Activated CD4-positive, alpha-beta T cell treated with anti-CD3 and anti-CD28 coated beads, Interleukin-2, Interleukin-4, amounts not matched to agents 100 ng/mL and 50 ng/mL, durations not matched to agents 16 hours and 8 hours (primary cell): Measurements from ENCODE around the gene STAT4.

Experiments
- DNase-seq: peaks from one replicate; pipeline ENCODE4 v3.0.0-alpha.2; 2020; ENCODE audit warnings: low spot score

The STAT4 gene

DNA sequence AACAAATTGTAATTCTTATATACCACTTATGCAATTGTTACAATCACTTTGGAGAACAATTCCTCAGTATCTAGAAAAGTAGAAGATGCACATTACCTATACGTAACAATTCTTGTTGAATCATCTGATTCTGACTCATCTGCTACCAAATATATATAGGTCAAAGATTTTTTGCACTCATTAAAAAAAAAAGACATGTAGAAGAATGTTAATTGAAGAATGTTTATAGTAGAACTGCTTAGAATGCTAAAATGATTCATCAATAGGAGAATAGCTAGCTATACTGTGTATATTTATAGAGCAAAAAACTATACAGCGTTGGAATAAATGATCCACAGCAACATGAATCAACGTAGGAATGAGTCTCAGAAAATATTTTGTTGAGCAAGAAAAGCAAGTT, 107.4 kb downstream of the STAT4 start:
- DNase-seq: no peak

- no peak for DNase-seq
Measured at GRCh38 chr2:191041418-191042161, 109.2 kb downstream of the STAT4 start.

DNA sequence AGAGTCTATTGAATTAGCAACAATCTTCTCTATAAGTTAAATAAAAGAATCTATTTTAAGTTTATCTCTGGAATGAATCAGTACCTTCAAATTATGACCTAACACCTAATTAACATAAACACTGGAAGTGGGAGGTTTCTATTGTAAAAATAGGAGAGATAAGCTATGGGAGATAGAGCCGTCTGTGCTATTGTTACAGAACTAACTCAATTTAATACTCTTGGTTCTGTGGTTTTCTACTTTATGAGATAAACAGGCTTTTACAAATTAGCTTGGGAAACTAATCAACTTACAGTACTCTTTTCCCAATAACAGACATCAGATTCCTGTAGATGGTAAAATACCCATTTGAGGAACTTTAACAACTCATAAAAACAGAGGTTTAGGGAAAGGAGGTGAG, 111.2 kb downstream of the STAT4 start:
- no peak for DNase-seq

DNA sequence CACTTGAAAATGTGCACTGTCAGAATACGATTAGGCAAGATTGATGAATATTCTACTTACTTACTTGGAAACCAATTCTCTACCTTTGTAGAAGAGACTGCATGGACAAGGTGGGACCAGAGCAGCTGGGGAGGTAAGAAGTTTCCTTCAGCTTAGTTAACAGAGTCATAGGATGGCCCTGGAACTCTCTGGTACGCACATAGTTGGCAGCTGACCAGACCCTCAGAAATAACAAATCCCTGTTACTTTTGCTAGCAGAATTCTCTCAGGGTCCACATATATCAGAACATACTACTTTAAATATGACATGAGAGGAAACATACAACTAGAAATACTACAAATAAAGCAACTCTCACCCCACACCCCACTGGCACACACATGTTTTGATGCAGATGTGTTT, 112.1 kb downstream of the STAT4 start:
- DNase-seq: no peak

DNA sequence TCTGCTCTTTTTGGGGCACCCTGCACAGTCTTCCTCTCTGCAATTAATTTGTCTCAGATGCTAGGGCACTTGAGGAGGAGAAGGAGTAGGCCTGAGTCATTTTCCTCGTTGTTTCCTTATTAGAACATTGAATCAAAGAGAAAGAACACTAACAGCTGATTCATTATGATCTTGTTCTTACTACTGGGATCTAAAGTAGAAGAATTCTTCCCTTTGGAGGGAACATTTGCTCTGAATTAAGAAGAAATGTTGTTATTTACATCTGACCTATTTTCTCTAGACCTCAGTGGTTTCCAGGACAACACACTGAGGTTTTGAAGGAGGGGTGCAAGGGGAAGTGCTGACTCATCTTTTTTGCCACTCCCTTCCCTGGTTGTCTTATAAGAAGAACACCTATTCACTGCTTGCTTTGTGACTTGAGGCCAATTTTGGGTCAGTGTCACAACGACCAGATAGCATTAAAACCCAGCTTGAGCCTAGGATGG, 112.5 kb downstream of the STAT4 start:
- peak; percentile 79 for DNase-seq

DNA sequence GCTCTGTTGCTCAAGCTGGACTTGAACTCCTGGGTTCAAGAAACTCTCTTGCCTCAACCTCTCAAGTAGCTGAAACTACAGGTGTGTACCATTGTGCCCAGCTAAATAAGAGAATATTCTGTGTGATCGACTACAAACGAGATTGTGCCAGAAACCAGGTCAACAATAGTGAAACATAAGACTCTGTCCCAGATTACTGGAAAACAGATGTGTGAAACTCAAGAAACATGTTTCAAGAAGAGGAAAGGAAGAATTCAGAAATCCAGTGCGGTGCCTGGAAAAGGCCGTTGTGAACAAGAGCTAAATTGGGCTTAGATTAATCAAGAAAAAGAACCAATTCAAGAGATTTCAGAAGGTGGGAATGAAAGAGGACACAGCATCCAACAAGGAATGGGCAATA, 113.4 kb downstream of the STAT4 start:
- no peak for DNase-seq

DNA sequence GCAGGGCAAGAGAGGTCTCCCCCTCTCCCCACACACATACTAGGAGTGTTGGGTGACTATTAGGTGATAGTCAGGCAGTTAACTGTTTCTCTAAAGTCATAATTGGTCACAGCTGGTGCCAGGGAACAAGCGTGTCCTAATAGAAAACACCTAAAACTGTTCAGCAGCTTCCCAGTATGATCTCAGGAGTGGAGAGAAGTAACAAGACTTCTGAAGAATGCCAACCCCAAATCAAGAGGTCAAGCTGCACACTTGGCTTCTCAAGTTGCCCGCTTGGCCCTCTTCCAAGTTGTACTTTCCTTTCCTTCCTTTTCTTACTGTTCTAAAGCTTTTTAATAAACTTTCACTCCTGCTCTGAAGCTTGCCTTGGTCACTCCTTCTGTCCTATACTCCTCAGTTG, 114.4 kb downstream of the STAT4 start:
- no peak for DNase-seq

DNA sequence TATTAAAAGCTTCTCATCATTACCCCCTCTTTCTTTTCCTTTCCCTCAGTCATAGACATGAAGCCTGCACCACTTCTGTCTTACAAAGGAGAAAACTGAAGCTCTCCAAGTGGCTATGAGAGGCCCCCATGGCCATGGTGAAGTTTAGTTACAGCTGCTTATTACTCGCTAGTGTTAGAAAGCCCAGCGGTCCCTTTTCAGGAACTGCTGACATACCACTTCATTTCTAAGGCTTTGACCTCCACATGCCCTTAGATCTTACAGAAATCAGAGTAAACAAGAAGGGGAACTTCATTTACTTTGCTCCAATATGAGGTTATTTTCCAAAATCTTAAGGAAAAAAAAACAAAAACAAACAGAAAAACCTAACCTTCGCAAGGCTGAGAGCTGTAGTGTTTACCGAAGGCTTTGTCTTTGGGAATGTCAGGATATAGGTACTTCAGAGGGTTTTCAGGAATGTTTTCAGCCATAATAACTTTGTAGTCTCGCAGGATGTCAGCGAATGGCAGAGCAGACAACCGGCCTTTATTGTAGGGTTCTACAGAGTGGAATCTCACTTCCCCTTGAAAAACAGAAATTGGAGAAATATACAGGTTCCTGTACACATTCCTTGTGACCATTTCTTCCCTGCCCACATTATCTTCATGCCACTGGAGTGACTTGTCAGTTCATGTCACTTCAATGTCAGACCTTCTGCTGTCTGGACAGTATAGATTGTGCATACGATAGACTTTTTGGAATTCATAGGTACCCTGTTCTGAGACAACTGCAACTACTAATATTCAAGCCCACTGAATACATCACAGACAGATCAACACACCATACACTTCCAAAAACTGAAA, 118.0 kb downstream of the STAT4 start:
- no peak for DNase-seq

GRCh38 chr2:191031256-191031655, 119.5 kb downstream of the STAT4 start:
- DNase-seq: no peak

DNA sequence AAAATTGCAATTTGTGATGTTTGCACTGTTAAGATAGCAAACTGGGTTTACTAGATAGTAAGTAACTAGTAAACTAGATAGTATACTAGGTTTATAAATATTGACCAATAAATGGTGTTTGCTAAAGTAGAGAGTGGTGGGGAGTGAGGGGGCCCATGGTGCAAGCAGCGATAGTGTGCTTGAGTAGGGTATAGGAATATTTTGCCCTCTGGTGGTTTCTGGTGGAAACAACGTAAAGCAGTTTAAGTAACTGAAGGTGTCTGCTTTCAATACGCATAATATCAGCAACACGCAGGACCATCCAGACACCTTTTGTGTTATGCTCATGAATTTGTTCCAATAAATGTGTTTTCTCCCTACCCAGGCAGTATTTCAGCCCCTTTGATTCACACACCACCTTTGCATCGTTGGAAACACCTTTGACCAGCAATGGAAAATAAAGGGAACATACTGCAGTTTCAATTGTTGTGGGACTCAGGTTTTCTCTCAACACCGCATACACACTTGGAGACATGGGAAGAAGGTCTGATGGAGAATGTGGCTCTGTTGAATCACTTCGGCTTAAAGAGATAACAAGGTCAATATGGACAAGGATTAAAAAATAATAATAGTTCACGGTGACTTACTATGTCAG, 120.2 kb downstream of the STAT4 start:
- DNase-seq: peak; percentile 76

DNA sequence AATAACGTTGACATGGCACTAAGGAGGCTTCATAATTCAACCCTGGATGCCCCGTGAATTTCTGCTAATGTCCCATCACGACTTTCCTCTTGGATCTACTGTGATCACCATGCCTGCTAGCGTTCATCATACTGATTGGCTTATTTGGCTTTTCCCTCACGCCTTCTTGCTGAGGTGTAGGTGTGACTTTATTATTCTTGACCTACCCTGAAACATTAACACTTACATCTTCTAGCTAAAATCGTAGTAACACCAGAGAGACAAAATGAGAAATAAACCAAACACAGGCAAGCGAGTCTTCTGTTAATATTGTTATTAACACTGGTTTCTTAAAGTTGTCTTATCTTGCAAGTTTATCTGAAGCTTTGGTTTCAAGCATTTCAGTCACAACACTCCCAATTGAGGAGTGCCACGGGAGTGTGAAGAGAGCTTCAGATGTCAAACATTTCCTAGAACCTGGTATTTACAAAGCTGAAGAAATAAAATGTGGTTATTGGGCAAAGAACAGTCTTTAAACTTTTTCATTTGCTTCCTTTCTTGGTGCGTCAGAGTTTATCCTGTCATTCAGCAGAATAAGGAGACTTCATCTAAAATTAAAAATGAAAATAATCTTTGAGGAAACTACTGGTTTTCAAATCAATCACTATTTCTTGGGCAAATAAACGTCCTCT, 121.4 kb downstream of the STAT4 start:
- DNase-seq: peak; percentile 66

DNA sequence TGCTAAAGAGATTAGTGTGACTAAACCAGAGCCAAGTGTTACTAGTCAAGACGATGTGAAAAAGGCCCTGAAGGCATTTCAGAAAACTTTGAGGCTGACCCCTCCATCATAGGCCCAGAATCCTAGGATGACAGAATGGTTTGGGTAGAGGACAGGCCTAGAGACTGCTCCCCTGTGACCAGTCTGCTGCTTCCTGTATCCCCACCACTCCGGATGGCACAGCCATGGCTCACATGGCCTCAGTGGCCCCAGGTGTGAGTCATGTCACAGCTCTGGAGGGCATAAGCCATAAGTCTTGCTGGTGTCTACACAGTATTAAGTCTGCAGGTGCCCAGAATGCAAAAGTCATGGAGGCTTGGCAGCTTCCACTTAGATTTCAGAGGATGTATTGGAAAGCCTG, 124.4 kb downstream of the STAT4 start:
- DNase-seq: no peak

GRCh38 chr2:191025135-191025534, 125.7 kb downstream of the STAT4 start:
- no peak for DNase-seq

- DNase-seq: peak; percentile 67
Measured at GRCh38 chr2:191023235-191023679, 127.5 kb downstream of the STAT4 start.

GRCh38 chr2:191020742-191021381, 129.9 kb downstream of the STAT4 start:
- DNase-seq: peak; percentile 65

DNA sequence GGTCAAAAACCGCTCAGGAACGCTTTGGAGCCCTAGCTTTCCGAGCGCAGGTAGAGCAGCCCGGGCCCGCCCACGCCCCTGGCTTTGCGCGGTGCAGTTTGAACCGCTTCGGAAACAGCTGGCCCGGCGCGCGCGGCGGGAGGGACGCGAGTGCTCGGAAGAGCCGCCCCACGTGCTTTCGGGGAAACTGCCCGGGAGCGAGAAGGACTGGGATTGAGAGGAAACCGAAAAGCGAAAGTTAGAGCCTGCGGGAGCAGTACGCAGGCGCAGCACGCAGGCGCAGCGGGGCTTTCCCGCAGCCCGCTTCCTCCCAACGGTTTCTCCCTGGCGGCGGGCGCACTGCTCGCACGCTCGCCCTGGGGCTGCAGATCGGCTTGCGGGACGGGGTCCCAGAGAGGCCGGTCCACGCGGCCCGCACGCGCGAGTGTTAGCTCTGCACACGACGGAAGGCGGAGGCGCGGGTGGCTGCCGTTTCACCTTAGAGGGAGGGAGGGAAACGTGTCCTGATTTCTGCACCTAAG, 130.5 kb downstream of the STAT4 start:
- DNase-seq: peak; percentile 95

DNA sequence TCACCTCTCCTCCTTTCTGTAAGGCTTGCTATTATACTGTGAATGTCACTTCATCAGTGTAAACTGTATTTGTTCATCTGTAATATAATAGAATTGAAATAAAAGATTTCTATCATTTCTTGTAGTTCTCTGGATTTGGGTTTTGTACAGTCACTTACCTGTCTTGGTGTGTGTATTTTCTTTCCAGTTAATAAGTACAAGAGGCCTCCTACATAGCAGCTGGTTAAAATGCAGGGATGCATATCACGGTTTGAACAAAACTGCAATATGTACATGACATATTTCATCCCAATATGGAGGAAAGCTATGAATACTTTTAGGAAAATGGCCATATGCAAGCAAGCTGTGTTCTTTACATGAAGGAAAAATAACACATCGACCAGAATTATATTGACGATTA, 131.4 kb downstream of the STAT4 start:
- no peak for DNase-seq

GRCh38 chr2:191018643-191019119, 132.1 kb downstream of the STAT4 start:
- DNase-seq: peak; percentile 54

DNA sequence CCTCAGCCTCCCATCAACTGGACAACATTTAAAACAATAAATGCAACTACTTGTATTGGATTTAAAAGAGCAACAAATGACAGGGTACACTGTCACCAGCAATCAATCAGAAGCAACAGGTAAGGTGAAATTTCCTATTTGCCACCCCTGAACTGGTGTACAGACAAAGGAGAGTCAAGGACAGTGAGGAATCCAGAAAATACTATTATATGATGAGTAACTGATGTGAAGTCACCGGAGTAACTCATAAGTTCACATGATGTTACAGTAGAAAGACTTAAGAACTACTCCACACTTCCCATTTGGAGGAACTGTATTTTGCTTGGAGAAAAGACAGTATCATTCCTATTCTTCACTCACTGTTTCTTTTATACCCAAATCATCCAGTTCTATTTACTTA, 132.7 kb downstream of the STAT4 start:
- no peak for DNase-seq

- DNase-seq: no peak
Measured at GRCh38 chr2:191015831-191016230, 135.0 kb downstream of the STAT4 start.

DNA sequence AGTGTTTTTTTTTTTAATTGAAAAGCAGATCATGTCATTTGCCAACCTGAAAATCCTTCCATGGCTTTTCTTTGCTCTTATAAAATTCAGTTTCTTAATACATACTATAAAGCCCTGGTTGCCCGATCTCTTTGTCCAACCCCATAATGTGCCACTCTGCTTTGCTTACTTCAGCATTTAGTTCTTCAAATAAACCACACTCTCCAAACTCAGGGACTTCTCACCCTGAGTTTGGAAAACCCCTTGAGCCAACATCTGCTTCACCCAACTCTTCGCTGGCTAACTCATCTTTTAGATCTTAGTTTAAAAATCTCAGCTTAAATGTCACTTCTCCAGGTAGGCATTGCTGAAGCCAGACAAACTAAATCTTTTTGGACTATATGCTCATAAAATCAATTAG, 135.6 kb downstream of the STAT4 start:
- no peak for DNase-seq
